H1 (cell line): Measurements from ENCODE around the gene CSF2. TPM values are rescaled to one million over a fixed set of nuclear protein-coding genes. Genes with fewer than 3 reads are reported as not detected.

Source experiments
- EZH2 ChIP-seq: fragments of 200-600 bp; sonication (generic); IDR thresholded peaks from 2 replicates; pipeline ENCODE4 v1.7.1; 2012; ENCODE audit warnings: low read depth, mild to moderate bottlenecking, moderate library complexity, low read length, inconsistent platforms; ENCODE audit not compliant: severe bottlenecking
- RFX5 ChIP-seq: IDR thresholded peaks from 2 replicates; pipeline ENCODE4 v1.6.1; 2011; ENCODE audit warnings: low read depth, low read length, improper control_type of control experiment, borderline replicate concordance
- TAF1 ChIP-seq: IDR thresholded peaks from 2 replicates; pipeline ENCODE4 v1.6.1; 2011; ENCODE audit warnings: mild to moderate bottlenecking, low read depth, low read length
- USF2 ChIP-seq: IDR thresholded peaks from 2 replicates; pipeline ENCODE4 v1.6.1; 2011; ENCODE audit warnings: low read length, improper control_type of control experiment
- polyA plus RNA-seq, 7 experiments: library from polyadenylated mRNA; depleted of rRNA in 3 of 7; stranded (reverse) in 5 of 7; unstranded in 2 of 7; fragments of >200 nt in 5 of 7; fragments of 200-250 nt in 2 of 7; gene quantifications; 1 replicate in 5 of 7; 2 replicates in 1 of 7; 4 replicates in 1 of 7; pipeline versions ENCODE4 v1.2.1 to v1.2.3, GENCODE V29; 2011 to 2013; ENCODE audit warnings: missing spikeins in 2 of 7, mixed read lengths in 2 of 7
- total RNA-seq: library from RNA; stranded (reverse); fragmentation: NEBNext Ultra II Directional; extraction: Animal tissue kit (Norgen Biotek cat#: 25700); gene quantifications from 2 replicates; pipeline ENCODE4 v1.2.1, GENCODE V29; 2021

The CSF2 gene
- total and polyA plus RNA-seq, 2 of the 8 experiments (the other 6 are each of a cell fraction or from before 2014, with no cell fraction given): not detected

GRCh38 chr5:132104556-132104955 lies 31.0 kb downstream of the CSF2 start (continued):
- TF ChIP-seq EZH2 (no peak), TAF1 (no peak), RFX5 (no peak), USF2 (no peak)
